HG03520 (cell line): ENCODE measurements around the gene DPP3.

Source experiments
- ATAC-seq: cut with Tn5 transposase; IDR thresholded peaks from one replicate; pipeline ENCODE4 v1.9.1; 2021; ENCODE audit warnings: mild to moderate bottlenecking, moderate library complexity; ENCODE audit not compliant: unreplicated experiment

Gene DPP3

DNA sequence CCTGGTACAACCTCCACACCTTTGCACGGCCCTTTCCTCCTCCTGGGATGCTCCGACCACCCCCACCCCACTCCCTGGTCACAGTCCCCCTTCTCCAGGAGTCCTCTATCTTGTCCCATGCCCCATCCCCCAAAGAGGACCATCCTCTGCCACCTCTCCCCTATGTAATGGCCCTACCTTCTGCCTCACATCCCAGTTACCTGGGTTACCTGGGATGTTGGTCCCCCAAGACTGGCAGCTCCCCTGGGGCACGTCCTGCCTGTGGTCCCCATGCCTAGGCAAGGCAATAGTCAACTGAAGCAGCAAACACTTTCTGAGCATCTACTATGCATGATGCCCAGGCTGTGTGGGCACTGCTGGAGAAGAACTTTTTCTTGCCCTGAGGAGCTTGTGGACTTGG is 75.2 kb downstream of the DPP3 start:
- ATAC-seq, result no peak

DNA sequence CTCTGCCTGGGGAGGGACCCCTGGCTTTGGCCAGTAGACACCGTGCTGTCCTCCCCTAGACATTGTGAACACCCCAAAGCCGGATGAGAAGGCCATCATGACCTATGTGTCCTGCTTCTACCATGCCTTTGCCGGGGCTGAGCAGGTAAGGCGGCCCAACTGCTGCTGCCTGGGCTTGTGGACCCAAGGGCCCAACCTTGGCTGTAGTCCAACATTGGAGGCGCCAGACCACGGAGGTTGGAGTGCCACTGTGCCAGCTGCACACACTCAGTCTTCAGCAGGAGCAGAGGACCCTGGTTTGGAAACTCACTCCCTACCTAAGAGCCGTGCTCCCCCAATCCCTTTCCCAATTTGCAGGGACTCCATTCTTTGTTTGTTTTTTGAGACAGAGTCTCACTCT is 75.9 kb downstream of the DPP3 start:
- no peak for ATAC-seq

DNA sequence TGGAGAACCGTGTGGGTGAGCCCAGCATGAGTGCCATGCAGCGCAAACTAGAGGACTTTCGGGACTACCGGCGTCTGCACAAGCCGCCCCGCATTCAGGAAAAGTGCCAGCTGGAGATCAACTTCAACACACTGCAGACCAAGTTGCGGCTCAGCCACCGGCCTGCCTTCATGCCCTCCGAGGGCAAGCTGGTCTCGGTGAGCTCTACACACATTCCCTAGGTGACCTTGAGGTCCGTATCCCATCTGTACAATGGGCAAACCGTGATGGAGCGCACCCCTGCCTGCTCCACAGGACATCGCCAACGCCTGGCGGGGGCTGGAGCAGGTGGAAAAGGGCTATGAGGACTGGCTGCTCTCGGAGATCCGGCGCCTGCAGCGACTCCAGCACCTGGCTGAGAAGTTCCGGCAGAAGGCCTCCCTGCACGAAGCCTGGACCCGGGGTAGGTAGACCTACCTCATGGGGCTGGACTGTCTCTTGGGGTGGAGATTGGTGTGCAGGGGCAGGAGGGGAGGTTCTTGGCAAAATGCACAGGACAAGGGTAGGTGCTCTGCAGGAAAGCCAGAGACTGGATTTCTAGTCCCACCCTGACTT is 77.6 kb downstream of the DPP3 start:
- no peak for ATAC-seq
